ENCODE data around the gene FGF18. TPM values are rescaled to one million over a fixed set of nuclear protein-coding genes. Genes with fewer than 3 reads are reported as not detected.

Gene FGF18
- 0.10 and 0.33 TPM in 2 replicates for total RNA-seq

GRCh38 chr5:171418982-171419687, at the start of gene FGF18:
TSS of gene FGF18 (plus strand) at chr5:171419647. CDS start at chr5:171420200, 553 bp downstream.

GRCh38 chr5:171387345-171387969, 32.0 kb upstream of the FGF18 start, which contains the start of gene NPM1:
TSS of gene NPM1 (plus strand) at chr5:171387849. CDS start at chr5:171387949, 100 bp downstream.

Small RNAs within 50 kb of the gene (small RNA-seq; reads per million reads assigned to genes)
- gene MIR3912 = 0.42 reads per million, percentile 24 among the genes with 10 or more reads in this experiment

Other genes starting within 250 kb of the FGF18 start
- gene TLX3, start 110.4 kb upstream of the FGF18 start, total RNA-seq = not detected in 2 replicates
- gene NPM1, start 31.8 kb upstream of the FGF18 start, total RNA-seq = 1,182 and 1,611 TPM in 2 replicates

Data from vein endothelial cell (primary cell).